G401.6 (cell line): ENCODE data around the gene LHX2.

Experiments
- FAIRE-seq: peaks from 2 replicates; lab custom pipeline; 2012; peaks lifted over from hg19 to GRCh38; lab: Jason Lieb, UNC

Gene LHX2

DNA sequence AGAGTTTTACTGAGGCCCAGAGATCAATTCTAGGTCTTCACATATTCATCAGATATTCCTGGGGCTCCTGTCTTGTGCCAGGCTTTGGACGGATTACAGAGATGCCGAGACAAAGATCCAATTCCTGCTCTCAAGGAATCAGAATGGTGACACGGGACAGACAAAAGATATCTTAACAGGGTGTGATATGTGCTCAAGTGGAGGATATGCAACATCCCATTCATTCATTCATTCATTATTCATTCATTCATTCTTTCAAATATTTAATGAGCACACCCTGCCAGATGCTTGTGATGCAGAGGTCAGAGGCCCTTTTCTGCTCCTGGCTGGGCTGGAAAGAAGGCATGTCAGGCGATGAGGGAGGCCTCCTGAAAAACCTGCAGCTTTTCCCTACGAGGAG lies 21.8 kb downstream of the LHX2 start:
- FAIRE-seq, result no peak

DNA sequence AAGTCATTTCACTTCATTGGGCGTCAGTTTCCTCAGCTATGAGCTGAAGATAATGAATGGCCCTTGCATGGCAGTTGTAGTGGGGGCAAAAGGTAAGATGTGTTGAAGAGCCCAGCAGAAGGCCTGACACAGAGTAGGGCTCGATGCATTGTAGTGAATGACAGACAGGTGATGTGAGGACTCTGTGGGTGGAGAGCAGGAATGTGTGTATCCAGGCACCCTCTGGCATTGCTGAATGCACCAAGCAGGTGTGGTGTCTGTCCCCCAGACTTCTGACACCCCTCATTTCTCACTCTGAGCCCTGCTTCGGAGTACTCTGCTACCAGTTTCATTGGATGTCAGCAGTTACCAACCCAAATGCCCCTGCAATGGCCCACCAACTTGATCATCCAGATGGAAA lies 22.4 kb downstream of the LHX2 start:
- FAIRE-seq, result no peak

DNA sequence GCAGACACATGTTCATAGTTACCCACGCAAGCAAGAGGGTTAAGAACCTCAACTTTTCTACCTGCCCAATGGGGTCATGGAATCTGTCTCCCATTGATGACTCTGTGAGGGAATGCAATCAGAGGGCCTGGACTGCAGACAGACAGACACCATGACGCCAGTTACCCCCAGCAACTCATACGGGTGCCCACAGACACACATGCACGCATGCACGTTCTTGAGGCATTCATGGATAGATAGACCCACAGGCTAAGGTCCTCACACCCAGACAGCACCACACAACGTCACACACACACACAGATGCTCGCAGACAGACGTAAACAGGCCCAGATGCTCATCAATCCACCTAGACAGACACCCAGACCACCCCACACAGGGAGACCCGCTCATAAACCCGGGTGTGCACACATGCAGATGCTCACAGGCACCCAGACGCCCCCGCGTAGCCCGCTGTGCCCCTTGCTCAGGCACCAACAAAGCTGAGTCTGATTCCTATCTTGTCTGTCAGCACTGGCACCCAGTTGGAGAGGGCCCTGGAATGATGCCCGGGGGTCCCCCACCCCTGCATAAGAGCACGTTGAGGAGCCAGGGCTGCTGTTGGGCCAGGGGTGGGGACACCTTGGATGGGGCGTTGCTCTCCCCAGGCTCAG lies 23.6 kb downstream of the LHX2 start:
- FAIRE-seq, result no peak

DNA sequence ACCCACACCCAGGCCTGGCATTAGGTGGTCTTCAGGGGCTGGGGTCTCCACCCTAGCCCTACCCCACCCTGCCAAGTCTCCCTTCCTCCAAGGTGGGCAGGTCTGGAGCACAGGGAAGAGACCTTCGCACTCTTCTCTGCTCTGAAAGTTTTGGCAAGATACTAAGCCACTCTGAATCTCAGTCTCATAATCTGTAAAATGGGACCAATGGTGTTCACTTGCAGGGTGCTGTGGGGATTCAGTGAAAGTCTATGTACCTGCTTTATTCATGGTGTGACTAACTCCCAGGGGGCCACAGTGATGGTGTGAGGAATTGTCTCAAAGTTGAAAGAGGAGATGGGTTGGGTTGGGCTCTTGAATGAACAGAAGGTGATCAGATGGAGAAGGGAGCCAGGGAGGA lies 25.0 kb downstream of the LHX2 start:
- no peak for FAIRE-seq

DNA sequence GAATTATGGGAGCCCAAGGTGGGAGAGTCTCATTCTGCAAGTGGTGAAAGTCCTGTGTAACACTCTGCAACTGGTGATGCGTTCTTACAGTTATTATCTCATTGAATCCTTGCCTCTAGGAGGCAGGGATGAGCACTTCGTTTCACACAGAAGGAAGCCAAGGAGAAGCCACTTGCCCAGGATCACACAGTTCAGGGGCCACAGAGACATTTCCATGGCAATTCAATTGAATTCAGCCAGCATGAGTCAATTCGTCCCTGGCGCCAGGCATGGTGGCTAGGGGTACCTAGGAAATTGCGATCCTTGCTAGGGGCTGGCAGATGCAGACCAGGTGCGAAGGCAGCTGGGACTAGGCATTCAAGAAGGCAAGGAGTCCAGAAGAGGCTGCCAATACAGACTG lies 26.2 kb downstream of the LHX2 start:
- FAIRE-seq, result no peak

DNA sequence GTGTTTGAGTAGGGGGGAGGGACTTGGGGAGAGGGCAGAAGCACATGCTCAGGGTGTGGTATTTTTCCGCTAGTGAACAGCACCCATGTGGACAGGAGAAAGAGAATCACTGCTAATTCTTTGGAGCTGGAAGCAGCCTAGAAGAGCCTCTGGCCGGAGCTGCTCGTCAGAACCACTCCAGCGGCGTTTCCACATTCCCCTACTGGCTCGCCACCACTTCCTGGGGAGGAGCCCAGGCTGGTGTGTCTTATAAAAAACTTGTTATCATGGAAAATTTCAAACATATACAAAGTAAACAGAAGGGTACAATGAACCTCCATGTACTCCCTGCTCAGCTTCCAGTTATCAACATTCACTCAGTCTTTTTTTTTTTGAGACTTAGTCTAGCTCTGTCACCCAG lies 26.7 kb downstream of the LHX2 start:
- FAIRE-seq, result no peak

DNA sequence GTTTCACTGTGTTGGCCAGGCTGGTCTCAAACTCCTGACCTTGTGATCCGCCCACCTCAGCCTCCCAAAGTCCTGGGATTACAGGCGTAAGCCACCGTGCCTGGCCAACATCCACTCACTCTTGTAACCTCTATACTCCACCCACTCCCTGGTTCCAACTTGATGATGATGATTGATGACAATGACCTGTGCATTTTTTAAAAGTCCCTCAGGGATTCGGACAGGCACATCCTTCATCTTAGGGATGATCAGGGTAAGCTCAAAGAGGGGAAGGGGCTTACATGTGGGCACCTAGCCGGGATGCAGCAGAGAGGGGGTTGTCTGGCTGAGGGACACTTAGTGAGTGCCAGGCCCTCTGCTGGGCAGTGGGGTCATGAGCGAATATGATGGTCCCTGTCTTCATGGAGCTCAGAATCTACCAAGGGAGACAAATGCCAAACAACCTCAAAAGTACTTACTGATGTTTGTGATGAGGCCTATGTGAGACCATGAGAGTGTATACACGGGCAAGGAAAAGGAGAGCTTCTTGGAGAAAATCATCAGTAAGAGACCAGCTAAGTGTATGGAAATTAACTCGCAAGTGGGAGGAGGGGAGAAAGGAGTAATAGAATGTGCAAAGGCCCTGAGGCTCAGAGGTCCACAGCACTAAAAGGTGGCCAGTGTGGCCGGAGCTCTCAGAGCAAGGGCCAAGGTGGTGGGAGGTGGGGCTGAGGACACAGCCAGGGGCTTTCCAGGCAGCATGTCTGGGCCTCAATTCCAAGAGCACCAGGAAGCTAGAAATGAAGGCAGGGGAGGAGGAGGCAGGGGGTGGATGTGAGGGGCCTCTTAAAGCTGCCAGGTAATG lies 27.4 kb downstream of the LHX2 start:
- no peak for FAIRE-seq

DNA sequence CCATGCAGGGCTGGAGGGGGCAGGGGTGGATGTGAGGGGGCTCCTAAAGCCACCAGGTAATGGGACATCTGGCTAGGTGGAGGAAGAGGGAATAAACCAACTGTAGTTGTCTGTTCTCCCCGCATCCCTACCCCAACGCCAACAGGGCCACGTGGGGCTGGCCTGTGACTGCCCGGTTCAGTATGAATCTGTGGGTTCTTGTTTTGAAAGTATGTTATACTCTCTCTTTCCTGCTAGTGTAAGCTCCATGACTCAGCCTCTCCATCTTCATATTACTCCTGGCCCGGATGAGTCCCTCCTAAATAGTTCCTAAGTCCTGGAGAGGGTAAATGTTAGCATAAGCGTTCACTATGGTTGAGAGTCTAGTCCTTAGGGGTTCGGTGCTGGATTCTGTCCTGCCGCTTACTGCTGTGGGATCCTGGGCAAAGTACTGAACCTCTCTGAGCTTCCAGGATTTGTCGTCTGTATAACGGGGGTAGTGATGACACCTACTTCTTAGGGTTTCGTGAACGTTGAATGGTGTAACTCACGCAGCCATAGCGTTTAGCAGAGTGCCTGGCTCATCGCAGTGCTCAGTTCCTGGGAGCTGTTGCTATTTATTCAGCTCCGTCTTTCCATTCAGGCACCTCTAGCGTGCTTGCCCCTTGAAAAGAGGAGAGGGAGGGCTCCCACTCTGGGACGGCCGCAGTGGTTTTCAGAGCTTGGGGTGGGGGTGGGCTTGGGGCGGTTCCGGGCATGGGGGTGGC lies 28.8 kb downstream of the LHX2 start:
- no peak for FAIRE-seq

DNA sequence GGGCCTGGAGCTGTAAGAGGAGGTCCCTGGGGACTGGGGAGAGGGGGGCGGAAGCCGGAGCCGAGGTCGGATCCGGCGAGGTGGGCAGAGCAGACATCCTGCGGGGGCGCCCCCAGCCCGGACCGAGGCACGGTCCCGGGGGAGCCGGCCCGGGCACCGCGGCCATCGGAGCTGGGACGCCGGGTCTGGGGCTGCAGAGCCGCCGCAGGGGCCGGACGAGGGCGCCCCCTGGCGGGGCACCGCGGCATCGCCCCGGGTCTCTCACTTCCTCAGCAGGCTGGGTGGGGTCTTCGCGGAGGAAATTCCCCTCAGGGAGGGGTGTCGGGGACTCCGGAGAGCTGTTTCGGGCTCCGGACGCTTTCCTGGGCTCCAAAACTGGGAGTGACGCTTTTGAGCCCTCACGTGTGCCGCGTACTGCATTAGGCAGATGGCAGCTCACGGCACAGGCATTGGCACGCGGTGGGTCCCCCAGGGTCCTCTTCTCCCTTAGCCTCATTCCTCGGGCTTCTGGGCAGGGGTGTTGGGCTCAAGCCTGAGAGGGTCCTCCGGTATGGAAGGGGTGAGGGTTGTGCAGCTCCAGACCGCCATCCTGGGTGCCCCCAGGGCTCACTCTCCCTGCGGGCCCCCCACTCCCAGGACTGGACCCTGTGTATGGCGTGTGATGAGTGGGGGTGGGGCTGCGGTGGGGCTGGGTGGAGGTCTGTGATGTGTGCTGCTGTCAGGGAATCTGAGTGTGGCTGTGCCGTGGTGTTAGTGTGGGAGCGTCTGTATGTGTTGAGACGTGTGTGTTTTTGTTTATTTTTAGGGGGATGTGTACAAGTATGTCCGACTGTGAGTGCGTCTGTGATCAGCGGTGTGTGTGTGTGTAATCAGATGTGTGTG lies 29.6 kb downstream of the LHX2 start:
- FAIRE-seq, result no peak

DNA sequence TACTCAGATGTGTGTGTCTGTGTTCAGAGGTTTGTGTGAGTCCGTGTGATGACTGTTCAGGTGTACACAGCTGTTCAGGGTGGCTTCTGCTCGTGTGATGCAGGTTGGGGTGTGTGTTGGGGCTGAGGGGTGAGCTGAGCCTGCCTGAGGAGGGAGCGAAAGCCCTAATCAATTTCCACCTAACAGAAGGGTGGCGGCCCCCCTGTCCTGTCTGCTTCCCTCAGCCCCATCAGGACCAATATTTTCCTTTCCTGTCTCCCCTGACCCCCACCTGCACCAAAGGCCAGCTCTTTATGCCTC lies 30.2 kb downstream of the LHX2 start:
- FAIRE-seq, result no peak

DNA sequence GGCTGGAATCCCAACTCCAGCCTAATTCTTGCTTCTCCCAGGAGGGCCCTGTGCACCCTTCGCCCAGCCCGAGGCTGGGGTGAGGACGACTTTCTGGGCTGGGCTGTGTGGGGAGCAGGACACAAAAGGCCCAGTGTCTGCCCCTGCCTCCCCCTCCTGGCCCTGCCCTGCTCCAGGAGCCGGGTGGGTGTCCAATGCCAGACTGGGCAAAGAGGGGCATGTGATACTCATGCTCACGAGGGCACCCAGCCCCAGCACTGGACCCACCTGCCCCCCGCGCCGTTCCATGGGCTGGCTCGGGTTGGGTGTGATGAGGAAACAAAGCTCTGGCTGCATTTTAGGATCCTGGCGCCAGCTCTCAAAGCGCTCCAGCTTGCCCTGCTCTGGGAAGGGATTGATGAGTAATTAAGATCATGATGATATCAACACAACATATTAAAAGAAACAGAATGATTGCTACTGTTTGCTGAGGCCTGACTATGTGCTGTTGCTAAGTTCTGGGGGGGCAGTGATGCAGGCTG lies 30.7 kb downstream of the LHX2 start:
- no peak for FAIRE-seq

DNA sequence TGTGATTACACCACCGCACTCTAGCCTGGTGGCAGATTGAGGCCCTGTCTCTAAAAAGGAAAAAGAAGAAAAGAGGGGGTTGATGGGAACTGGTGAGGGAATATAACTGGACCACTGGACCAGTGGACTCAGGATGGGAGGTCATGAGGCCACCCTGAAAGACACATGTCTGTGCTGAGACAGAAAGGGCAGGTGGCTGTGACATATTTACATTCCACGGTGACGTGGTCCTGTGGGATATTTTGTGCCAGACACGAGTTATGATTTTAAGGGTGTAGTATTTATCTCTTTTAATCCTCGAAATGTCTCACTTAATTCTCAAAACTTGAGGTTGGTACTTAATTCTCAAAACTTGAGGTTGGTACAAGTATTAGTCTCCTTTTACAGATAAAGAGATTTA lies 32.9 kb downstream of the LHX2 start:
- FAIRE-seq, result no peak

DNA sequence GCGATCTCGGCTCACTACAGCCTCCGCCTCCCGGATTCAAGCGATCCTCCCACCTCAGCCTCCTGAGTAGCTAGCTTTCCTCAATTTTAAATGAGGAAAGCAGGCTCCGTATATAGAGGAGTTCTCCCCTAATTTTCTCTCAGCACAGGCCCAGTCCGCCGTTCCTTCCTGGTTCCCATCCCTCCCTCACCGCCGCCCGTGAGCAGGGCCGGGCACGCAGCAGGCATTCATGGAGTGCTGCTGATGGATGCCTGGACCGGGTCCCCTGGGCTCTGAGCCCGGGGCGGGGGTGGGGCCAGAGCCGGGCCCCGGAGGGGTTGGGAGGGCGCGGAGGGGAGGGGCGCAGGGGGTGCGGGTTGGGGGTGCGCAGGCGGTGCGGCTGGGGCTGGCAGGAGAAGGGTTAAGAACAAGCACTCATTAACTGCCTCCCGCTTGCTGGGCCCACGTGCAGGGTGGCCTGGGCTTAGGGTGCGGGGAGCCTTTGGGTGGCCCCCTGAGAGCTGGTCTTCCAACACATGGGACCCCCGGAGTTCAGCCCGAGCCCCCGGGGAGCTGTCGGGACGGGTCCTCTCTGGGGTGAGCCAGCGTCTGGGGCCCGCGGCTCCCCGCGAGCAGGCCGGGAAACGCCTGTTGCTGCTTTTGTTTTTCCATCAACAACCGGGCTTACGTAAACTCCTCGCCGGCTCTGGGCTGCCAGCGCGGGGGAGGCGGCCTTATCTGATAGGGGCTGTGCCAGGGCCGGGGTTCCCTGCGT lies 33.7 kb downstream of the LHX2 start:
- FAIRE-seq, result no peak

DNA sequence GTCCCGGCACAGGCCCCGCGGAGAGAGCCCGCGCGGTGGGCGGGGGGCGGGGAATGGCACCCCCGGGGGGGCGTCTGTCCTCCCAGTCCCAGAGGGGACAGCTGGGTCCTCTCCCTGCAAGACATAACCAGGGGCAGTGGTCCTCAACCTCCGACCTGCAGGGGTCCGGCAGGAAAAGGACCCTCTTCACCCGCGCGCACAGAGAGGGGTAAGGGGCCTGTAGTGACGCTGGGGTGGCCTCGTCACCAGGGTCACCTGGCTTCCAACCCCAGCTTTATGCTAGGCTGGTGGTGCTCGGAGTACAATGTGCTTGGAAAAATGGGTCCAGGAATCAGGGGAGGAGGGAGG lies 34.2 kb downstream of the LHX2 start:
- no peak for FAIRE-seq

DNA sequence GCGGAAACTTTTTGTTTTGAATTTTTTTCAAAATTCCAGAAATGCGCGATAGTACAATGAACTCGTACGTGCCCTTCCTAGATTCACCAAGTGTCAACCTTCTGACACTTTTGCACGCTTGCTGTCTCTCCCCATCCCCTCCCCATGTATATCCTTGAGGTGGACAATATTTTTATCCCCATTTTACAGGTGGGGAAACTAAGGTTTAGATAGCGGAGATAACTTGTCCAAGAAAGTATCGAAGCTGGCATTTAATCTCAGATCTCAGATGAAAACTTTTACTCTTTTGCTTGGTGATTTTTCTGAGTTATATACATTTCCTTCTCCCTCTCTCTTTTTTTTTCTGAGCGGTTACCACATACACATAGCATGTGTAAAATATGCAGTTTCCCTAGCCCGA lies 34.6 kb downstream of the LHX2 start:
- FAIRE-seq, result no peak

DNA sequence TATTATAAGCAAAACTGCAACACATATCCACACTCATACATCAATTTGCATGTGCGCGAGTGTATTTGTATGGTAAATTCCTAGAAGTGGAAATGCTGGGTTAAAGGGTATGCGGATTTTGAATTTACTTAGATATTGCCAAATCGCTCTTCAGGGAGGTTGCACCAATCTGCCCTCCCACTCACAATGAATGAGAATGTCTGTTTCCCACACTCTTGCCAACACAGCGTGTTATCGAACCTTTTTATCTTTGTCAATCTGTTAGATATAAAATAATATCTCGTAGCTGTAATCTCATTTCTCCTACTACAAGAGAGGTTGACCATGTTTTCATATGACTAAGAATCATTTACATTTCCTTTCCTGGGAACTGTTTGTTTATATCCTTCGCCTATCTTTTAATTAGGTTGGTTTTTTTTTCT lies 35.7 kb downstream of the LHX2 start:
- no peak for FAIRE-seq

DNA sequence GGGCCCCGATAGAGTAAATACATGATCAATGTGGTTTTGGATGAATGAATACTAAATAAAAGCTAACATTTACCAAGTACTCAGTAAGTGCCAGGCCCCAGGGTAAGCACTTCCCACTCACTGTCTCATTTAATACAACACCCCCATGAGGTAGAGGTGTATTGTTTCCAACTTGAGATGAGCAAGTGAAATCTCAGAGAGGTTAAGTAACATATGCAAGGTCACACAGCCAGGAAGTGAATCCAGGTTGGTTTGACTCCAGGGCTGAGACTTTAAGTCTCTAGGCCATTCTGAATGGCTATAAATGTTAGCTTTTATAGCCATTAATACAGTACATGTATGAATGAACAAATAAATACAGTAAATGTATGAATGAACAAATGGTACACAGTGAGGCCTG lies 39.4 kb downstream of the LHX2 start:
- FAIRE-seq, result no peak

DNA sequence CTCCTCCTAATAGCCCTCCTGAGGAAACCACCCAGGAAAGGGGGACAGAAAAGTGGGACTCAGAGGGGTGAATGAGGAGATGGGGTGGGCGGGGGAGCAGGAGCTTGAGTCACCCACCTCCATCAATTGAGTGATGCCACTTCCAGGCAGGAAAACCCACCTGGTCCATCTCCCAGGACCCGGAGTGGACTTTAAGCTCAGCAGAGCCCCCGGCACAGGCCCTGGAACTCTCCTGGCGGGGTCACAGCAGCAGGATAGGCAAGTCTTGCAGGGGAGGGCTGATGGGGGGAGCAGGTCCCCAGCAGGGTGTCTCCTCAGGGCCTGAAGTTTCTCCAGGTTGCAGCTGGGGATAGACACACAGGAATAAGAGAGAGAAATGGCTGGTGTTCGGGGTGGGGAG lies 40.8 kb downstream of the LHX2 start:
- FAIRE-seq, result no peak

DNA sequence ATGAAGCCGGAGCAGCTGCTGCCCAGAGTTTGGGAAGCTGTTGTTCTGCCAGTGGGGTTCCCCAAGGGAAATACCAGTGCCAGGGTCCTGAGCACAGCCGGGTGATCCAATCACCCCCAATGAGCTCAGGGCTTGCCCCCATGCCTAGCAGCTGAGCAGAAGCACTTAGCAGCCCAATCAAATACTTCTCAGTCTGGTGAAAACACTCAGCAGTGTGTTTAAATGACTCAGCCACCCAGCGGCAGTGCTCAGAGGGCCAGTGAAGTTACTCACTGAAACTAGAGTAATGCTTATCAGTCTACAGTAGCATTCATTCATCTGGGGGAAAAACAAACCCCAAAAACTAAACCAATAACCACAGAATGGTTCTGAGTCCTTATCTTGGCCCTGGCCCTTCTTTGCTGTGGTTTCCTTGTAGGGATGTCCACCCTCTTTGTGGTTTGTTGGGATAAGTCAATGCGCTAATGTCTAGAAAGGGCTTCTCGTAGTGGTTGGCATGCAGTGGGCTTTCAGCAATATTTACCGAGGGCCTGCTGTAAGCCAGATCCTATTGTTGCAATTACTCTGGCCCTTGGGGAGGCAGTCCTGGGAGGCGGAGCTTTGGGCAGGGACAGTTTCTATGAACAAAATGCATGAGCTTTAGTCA lies 43.1 kb downstream of the LHX2 start:
- FAIRE-seq, result no peak

DNA sequence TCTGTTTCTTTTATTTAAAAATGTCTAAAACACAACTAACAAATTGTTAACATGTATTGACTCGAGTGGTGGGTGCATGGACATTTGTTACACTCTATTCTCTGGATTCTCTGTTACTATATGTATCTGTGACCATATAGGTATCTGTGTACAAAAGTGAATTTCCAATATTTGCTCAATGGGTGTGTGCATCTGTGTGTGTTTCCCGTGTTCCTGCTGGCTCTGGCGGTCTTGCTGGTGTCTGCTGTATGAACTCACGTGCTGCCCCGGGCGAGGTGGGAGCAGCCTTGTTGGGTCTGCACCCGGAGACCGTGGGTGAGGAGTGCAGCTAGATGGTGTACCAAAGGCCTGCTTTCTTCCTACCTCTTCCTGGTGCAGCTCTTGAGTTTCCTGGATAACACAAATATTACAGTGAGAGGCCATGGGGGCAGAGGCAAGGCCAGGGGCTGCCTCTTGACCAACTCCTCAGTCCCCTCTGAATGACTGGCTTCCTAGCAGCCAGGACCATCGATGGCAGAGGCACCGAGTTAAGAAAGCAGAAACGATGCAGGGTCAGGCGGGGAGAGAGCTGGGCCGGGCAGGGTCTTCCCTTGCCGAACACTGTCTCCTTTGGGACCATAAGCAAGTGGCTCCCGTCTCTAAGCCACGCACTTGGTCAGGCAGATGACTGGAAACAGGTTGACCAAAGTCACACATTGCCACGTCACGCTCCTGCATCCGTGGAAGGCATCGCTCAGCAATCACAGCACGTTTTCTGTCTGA lies 49.5 kb downstream of the LHX2 start:
- no peak for FAIRE-seq
